ENCODE measurements around the gene WIPF2.

Gene WIPF2

GRCh38 chr17:40247926-40248495 lies 28.9 kb downstream of the WIPF2 start:
- no peak overlapping the region for H3K4me3 ChIP-seq (ENCODE audit: low read depth, low read length)

DNA sequence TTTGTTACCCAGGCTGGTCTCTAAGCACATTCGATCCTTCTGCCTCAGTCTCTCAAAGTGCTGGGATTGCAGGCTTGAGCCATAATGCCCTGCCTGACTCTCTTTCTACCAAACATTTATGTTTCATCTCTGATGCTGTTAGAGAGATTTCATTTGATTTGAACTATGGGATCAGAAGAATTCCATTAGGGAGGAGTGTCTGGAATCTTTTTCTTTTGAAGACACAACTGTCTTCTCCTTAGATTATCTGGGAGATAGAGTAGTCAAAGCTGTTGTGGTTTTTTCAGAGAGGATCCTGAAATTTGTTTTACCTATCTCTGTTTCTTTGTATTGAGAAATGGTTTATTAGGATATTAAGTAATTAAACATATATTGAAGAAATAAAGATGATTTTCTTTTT lies 29.4 kb downstream of the WIPF2 start:
- H3K4me3 ChIP-seq (ENCODE audit: low read depth, low read length) = no peak overlapping the region

GRCh38 chr17:40251576-40251975 lies 32.5 kb downstream of the WIPF2 start:
- H3K4me3 ChIP-seq (ENCODE audit: low read depth, low read length) = no peak overlapping the region

- H3K4me3 ChIP-seq (ENCODE audit: low read depth, low read length) = no peak overlapping the region
These were observed 34.5 kb downstream of the WIPF2 start for GRCh38 chr17:40253565-40253964.

DNA sequence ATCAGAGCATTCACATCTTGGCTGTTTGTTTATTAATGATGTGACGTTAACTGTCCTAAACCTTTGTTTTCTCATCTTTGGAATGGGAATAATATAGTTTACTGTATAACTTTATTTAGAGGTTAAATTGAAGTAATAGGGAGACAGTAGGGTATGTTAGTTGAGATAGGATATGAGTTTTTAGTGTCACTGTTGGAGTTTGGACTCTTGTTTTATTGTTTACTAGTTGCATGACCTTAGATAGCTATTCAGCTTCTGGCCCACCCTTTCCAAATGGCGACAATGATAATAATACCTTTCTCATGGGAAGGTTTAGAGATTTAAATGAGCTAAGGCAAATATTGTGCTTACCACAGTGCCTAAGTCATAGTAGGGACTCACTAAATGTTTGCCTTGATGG lies 40.4 kb downstream of the WIPF2 start:
- H3K4me3 ChIP-seq (ENCODE audit: low read depth, low read length) = no peak overlapping the region

- H3K4me3 ChIP-seq (ENCODE audit: low read depth, low read length) = no peak overlapping the region
These were observed 41.4 kb downstream of the WIPF2 start for GRCh38 chr17:40260528-40260927.

GRCh38 chr17:40264458-40265185 lies 45.5 kb downstream of the WIPF2 start:
- H3K4me3 ChIP-seq (ENCODE audit: low read depth, low read length) = no peak overlapping the region

DNA sequence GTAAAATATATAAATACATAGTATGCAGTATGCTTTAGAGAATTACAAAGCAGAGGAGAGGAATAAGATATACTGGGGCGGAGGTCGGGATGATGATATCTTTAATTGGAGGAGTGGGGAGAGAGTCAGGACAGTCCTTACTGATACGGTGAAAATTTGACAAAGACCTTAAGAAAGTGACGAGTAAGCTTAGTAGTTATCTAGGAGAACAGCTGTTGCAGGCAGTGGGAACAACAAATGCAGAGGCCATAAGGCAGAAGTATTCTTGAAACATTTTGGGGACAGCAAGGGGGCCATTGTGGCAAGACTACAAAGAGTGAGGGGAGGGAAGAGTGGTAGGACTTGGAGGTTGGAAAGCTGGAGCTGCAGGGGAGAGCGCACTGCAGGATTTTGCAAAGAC lies 46.2 kb downstream of the WIPF2 start:
- H3K4me3 ChIP-seq (ENCODE audit: low read depth, low read length) = no peak overlapping the region

GRCh38 chr17:40266882-40267281 lies 47.8 kb downstream of the WIPF2 start:
- H3K4me3 ChIP-seq (ENCODE audit: low read depth, low read length) = no peak overlapping the region

GRCh38 chr17:40268141-40268712 lies 49.1 kb downstream of the WIPF2 start:
- H3K4me3 ChIP-seq (ENCODE audit: low read depth, low read length) = no peak overlapping the region

- H3K4me3 ChIP-seq (ENCODE audit: low read depth, low read length) = no peak overlapping the region
These were observed 59.3 kb downstream of the WIPF2 start for GRCh38 chr17:40278414-40278813.

DNA sequence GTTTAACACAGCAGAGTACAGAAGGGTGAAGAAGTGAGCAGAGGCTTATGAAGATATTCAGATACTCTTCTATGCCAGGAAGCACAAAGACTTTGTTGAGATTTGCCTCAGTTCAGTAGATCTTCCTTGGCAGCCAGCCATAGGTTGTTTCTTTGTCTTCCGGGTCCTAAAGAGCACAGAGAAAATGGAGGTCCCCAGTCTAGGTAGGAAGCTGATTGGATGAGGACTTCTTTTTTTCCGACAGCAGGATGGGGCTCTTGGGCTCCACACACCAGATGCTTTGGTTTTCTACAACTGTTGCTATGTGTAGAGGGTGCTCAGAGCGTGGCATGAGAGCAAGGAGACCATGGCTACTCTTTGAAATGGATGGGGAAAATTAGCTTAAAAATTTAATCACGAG lies 60.3 kb downstream of the WIPF2 start:
- H3K4me3 ChIP-seq (ENCODE audit: low read depth, low read length) = no peak overlapping the region

DNA sequence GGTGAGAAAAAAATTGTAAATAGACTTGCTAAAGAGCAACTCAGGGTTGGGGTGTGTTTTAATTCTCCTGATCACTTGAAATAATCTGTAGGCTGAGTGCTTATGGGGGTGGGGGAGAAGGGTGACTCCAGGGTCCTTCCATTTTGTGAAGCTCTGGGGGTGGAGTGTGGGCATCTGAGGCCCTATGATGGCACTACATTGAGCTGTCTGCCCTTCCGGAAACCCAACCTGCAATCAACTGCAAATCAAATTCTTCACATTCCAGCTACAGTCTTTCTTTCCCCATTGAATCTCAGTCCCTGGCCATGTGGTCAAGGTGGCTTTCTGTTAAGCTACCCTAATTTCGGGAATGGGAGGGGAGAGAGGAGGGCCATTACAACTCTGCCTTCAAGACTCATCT lies 62.6 kb downstream of the WIPF2 start:
- H3K4me3 ChIP-seq (ENCODE audit: low read depth, low read length) = no peak overlapping the region

DNA sequence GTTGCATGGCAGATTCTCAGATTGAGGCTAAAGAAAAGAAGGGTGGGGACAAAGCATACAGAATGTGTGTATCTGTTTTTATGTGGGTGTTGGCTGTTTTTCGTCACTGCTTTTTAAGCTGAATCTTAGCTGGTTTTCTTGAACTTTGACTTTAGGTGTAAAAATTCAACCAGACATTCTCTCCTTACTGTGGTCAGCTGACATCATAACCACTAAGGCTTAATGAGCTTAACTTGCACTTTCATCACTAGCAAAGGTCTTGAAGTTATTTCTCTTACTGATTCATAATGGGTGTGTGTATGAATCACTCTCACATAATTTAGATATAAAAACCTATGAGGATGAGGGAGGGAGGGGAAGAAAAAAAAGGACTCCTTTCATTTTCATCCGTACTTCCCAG lies 64.6 kb downstream of the WIPF2 start:
- H3K4me3 ChIP-seq (ENCODE audit: low read depth, low read length) = no peak overlapping the region

DNA sequence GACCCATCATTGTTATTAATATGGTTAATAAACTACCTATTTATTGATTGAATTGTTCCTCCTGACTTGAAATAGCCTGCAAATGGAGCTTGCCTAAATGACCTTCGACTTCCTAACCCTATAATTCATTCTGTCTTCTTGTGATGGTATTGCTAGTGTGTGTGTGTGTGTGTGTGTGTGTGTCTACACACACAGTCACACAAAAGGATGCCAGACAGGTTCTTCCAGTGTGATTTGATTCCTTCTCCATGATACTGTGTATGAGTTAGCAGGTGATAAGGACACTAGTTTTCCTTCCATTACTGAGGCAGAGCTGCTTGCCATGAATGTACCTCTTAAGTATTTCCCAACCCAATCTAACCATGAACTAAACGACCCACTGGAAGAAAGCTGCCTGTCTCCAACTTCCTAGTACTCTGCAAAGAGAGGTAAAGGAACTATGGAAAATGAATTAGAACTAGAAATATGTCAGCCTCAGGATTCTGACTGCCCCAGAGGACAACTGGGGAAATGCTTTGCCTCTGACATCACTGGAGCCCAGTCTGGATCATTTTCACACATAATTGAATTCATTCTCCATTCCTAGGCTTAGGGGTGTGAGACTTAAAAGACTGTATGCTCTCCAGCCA lies 65.1 kb downstream of the WIPF2 start:
- no peak overlapping the region for H3K4me3 ChIP-seq (ENCODE audit: low read depth, low read length)

- no peak overlapping the region for H3K4me3 ChIP-seq (ENCODE audit: low read depth, low read length)
These were observed 67.4 kb downstream of the WIPF2 start for GRCh38 chr17:40286473-40286872.

DNA sequence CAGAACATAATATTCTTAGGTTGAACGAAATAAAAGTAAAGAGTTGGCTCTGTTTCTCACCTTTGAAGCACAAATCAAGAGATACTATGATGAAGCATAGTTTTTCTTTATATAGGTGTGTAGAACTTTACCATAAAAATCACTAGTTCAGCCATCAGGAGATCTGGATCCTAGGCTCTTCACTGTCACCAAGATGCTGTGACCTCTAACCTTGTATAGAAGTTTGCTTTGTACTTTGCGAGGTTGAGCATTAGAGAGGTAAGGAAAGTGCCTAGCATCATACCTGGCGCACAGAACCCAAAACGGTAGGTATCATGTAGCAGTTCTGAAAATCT lies 68.0 kb downstream of the WIPF2 start:
- H3K4me3 ChIP-seq (ENCODE audit: low read depth, low read length) = no peak overlapping the region

GRCh38 chr17:40287494-40288369 lies 68.6 kb downstream of the WIPF2 start, which contains the start of gene CDC6:
Gene CDC6 (plus strand): TSS chr17:40287879. CDS start chr17:40289421, 1,542 bp downstream.
- peak within 1 kb of the TSS; percentile 98 for H3K4me3 ChIP-seq (ENCODE audit: low read depth, low read length)

- no peak overlapping the region for H3K4me3 ChIP-seq (ENCODE audit: low read depth, low read length)
These were observed 71.7 kb downstream of the WIPF2 start for GRCh38 chr17:40290629-40291280.

DNA sequence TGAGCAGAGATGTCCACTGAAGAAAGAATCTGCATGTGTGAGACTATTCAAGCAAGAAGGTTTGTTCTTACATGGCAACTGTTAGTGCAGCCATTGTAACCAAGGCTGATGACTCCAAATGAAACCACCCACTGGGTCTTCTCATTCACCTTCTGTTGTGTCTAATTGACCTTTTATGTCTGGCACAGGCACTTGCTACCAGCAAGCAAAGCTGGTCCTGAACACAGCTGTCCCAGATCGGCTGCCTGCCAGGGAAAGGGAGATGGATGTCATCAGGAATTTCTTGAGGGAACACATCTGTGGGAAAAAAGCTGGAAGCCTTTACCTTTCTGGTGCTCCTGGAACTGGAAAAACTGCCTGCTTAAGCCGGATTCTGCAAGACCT lies 72.2 kb downstream of the WIPF2 start:
- no peak overlapping the region for H3K4me3 ChIP-seq (ENCODE audit: low read depth, low read length)

DNA sequence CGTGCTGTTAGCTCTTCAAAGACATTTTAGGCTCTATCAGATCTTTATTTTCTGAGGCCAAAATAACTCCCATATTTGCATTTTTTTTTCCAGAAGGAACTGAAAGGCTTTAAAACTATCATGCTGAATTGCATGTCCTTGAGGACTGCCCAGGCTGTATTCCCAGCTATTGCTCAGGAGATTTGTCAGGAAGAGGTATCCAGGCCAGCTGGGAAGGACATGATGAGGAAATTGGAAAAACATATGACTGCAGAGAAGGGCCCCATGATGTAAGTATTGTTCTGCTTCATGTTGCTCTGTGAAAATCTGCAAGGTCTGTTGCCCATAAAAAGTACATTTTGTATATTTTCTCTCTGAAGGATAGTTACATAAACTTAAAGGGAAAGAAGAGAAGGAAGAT lies 74.3 kb downstream of the WIPF2 start:
- no peak overlapping the region for H3K4me3 ChIP-seq (ENCODE audit: low read depth, low read length)
